ENCODE results near the gene SLC2A6.

SLC2A6 gene

GRCh38 chr9:133525677-133526076 lies 46.8 kb upstream of the SLC2A6 start:
- DNase-seq = no peak
- intact Hi-C loops (cut with DNase I; ENCODE audit: low total_unique reads) = no loop called here
- H3K4me1 ChIP-seq = peaks cover 0 to 20% (median 15%) of the 10 kb centered on the region in 4 donors

GRCh38 chr9:133524679-133525228 lies 45.9 kb upstream of the SLC2A6 start, which contains the start of gene MYMK:
TSS of gene MYMK (minus strand) at chr9:133524959. CDS start at chr9:133524844, 115 bp downstream.
- Histone ChIP-seq H3K27ac (no peak within 1 kb of the TSS), H3K36me3 (no peaks in the 10 kb centered on the region), H3K4me1 (peaks cover 0 to 20% (median 15%) of the 10 kb centered on the region in 4 donors), H3K27me3 (peaks cover 0 to 62% of the 10 kb centered on the region in 2 donors), H3K9me3 (no peaks in the 10 kb centered on the region), H3K4me3 (no peak within 1 kb of the TSS)
- TF ChIP-seq, protein P1, sequence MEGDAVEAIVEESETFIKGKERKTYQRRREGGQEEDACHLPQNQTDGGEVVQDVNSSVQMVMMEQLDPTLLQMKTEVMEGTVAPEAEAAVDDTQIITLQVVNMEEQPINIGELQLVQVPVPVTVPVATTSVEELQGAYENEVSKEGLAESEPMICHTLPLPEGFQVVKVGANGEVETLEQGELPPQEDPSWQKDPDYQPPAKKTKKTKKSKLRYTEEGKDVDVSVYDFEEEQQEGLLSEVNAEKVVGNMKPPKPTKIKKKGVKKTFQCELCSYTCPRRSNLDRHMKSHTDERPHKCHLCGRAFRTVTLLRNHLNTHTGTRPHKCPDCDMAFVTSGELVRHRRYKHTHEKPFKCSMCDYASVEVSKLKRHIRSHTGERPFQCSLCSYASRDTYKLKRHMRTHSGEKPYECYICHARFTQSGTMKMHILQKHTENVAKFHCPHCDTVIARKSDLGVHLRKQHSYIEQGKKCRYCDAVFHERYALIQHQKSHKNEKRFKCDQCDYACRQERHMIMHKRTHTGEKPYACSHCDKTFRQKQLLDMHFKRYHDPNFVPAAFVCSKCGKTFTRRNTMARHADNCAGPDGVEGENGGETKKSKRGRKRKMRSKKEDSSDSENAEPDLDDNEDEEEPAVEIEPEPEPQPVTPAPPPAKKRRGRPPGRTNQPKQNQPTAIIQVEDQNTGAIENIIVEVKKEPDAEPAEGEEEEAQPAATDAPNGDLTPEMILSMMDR (IDR thresholded peaks at IDR 0.05) = no peak
- intact Hi-C loops (cut with DNase I; ENCODE audit: low total_unique reads) = no loop called here
- DNase-seq = no peak

More at GRCh38 chr9:133525677-133526076, 46.8 kb upstream of the SLC2A6 start:
- Histone ChIP-seq H3K27me3 (peaks cover 0 to 65% of the 10 kb centered on the region in 2 donors), H3K4me3 (no peak overlapping the region), H3K27ac (no peak overlapping the region), H3K36me3 (no peaks in the 10 kb centered on the region), H3K9me3 (no peaks in the 10 kb centered on the region)
- TF ChIP-seq, protein P1 (IDR thresholded peaks at IDR 0.05) = no peak

GRCh38 chr9:133524146-133524545 lies 45.2 kb upstream of the SLC2A6 start:
- Histone ChIP-seq H3K27ac (no peak overlapping the region), H3K36me3 (no peaks in the 10 kb centered on the region), H3K9me3 (no peaks in the 10 kb centered on the region), H3K27me3 (peaks cover 0 to 56% of the 10 kb centered on the region in 2 donors), H3K4me3 (no peak overlapping the region), H3K4me1 (peaks cover 0 to 20% (median 15%) of the 10 kb centered on the region in 4 donors)
- DNase-seq = no peak
- TF ChIP-seq, protein P1 (IDR thresholded peaks at IDR 0.05) = no peak
- intact Hi-C loops (cut with DNase I; ENCODE audit: low total_unique reads) = no loop called here

DNA sequence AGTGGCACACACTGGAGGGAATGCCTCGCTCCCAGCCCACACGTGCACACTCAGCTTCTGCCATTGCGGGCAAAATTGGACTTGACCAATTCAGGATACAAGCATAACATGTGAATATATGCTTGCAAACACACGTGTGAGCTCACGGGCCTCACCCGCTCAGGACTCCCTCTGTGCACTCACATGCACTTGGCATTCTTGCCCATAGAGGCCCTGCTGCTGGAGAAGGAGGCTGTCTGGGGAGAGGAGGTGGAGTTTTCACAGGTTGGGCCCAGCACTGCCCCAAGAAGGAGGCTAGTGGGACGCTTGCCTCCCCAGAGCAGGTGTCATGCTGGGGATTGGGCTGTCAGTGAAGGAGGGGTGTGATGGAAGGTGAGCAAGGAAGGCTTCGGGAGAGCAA lies 44.2 kb upstream of the SLC2A6 start:
- Histone ChIP-seq H3K4me3 (no peak overlapping the region), H3K9me3 (no peaks in the 10 kb centered on the region), H3K27me3 (peaks cover 0 to 46% of the 10 kb centered on the region in 2 donors), H3K4me1 (peaks cover 0 to 16% (median 12%) of the 10 kb centered on the region in 4 donors), H3K36me3 (no peaks in the 10 kb centered on the region), H3K27ac (no peak overlapping the region)
- TF ChIP-seq, protein P1 (IDR thresholded peaks at IDR 0.05) = no peak
- intact Hi-C loops (cut with DNase I; ENCODE audit: low total_unique reads) = no loop called here
- no peak for DNase-seq

GRCh38 chr9:133522073-133522910 lies 43.4 kb upstream of the SLC2A6 start:
- Histone ChIP-seq H3K9me3 (no peaks in the 10 kb centered on the region), H3K4me3 (no peak overlapping the region), H3K4me1 (peaks cover 0 to 8% (median 4%) of the 10 kb centered on the region in 4 donors), H3K27ac (no peak overlapping the region), H3K36me3 (no peaks in the 10 kb centered on the region), H3K27me3 (peaks cover 0 to 44% of the 10 kb centered on the region in 2 donors)
- TF ChIP-seq, protein P1 (IDR thresholded peaks at IDR 0.05) = no peak
- intact Hi-C loops (cut with DNase I; ENCODE audit: low total_unique reads) = no loop called here
- DNase-seq = no peak

Measured in tibial artery (tissue), 4 donors.